Activated T-cell treated with anti-CD3 and anti-CD28 coated beads, Interleukin-2, amount 50 U/mL, for 72 hours (primary cell): Measurements from ENCODE around the gene FBXO15. TPM values are rescaled to one million over a fixed set of nuclear protein-coding genes. Genes with fewer than 3 reads are reported as not detected.
A peak's percentile ranks its signal among the peaks of the same experiment; 100 is the strongest.

Experiments used
- ATAC-seq, 2 donors: fragments of 150-1000 bp; cut with Tn5 transposase; replicated peaks in 1 of 2; 2 replicates each; pipeline ENCODE4 v1.10.0; 2021; ENCODE audit warnings: moderate library complexity in 2 of 2, mild to moderate bottlenecking in 1 of 2
- DNase-seq, 2 donors: peaks; one replicate each; pipeline ENCODE4 v3.0.0; 2021 to 2022; ENCODE audit warnings: mixed read lengths in 1 of 2
- H3K27ac Mint-ChIP-seq: one replicate; pipeline ENCODE4 v1.8.0; 2022; ENCODE audit warnings: mild to moderate bottlenecking, moderate library complexity, mixed read lengths
- H3K27me3 Mint-ChIP-seq: one replicate; pipeline ENCODE4 v1.8.0; 2022; ENCODE audit warnings: low read depth, mixed read lengths
- H3K36me3 Mint-ChIP-seq, 2 donors: one replicate each; pipeline ENCODE4 v1.8.0; 2022; ENCODE audit warnings: mixed read lengths in 2 of 2, mild to moderate bottlenecking in 1 of 2; ENCODE audit not compliant: insufficient read depth in 2 of 2
- H3K4me1 Mint-ChIP-seq: one replicate; pipeline ENCODE4 v1.8.0; 2022; ENCODE audit warnings: low read depth, mixed read lengths
- H3K4me3 Mint-ChIP-seq, 2 donors: one replicate each; pipeline ENCODE4 v1.8.0; 2022; ENCODE audit warnings: mild to moderate bottlenecking in 2 of 2, mixed read lengths in 2 of 2, moderate library complexity in 2 of 2
- H3K9me3 Mint-ChIP-seq, 2 donors: one replicate each; pipeline ENCODE4 v1.8.0; 2022; ENCODE audit warnings: mixed read lengths in 2 of 2
- total RNA-seq, 2 donors: library from RNA; stranded (reverse); gene quantifications; one replicate each; pipeline ENCODE4 v1.2.3, GENCODE V29; 2022

The FBXO15 gene
- total RNA-seq, 2 donors from 2014 or later, result 1.0 to 2.1 TPM

GRCh38 chr18:74082742-74083556, 64.7 kb downstream of the FBXO15 start:
- Mint-ChIP-seq H3K27me3 (no peaks in the 10 kb centered on the region), H3K4me1 (peaks cover 22% of the 10 kb centered on the region), H3K9me3 (no peaks in the 10 kb centered on the region), H3K4me3 (peak overlapping the region; percentile 86 to 91), H3K27ac (peak overlapping the region; percentile 90), H3K36me3 (no peaks in the 10 kb centered on the region)
- DNase-seq (peak; percentile 35 to 42), ATAC-seq (peak; percentile 63 to 68)

GRCh38 chr18:74081966-74082741, 65.5 kb downstream of the FBXO15 start:
- H3K9me3 Mint-ChIP-seq, result no peaks in the 10 kb centered on the region
- H3K4me3 Mint-ChIP-seq, result peak overlapping the region; percentile 86 to 91
- H3K4me1 Mint-ChIP-seq, result peaks cover 22% of the 10 kb centered on the region
- H3K27ac Mint-ChIP-seq, result peak overlapping the region; percentile 90
- ATAC-seq (peak; percentile 99), DNase-seq (peak; percentile 75 to 82)
- no peaks in the 10 kb centered on the region for H3K27me3 Mint-ChIP-seq
- no peaks in the 10 kb centered on the region for H3K36me3 Mint-ChIP-seq

- Mint-ChIP-seq H3K4me1 (peaks cover 14% of the 10 kb centered on the region), H3K36me3 (no peaks in the 10 kb centered on the region), H3K27me3 (no peaks in the 10 kb centered on the region), H3K9me3 (no peaks in the 10 kb centered on the region), H3K27ac (no peak overlapping the region), H3K4me3 (no peak overlapping the region)
- ATAC-seq (no peak), DNase-seq (no peak)
These were observed 69.4 kb downstream of the FBXO15 start for GRCh38 chr18:74078257-74078656.

GRCh38 chr18:74074668-74075564, 72.7 kb downstream of the FBXO15 start:
- no peak for DNase-seq
- Mint-ChIP-seq H3K4me3 (no peak overlapping the region), H3K9me3 (no peaks in the 10 kb centered on the region), H3K4me1 (no peaks in the 10 kb centered on the region), H3K27me3 (no peaks in the 10 kb centered on the region), H3K36me3 (no peaks in the 10 kb centered on the region), H3K27ac (no peak overlapping the region)
- ATAC-seq, result no peak

GRCh38 chr18:74073957-74074667, 73.5 kb downstream of the FBXO15 start:
- ATAC-seq, result no peak
- no peak for DNase-seq
- no peaks in the 10 kb centered on the region for H3K36me3 Mint-ChIP-seq
- no peaks in the 10 kb centered on the region for H3K9me3 Mint-ChIP-seq
- H3K27ac Mint-ChIP-seq, result no peak overlapping the region
- H3K4me3 Mint-ChIP-seq, result no peak overlapping the region
- no peaks in the 10 kb centered on the region for H3K4me1 Mint-ChIP-seq
- no peaks in the 10 kb centered on the region for H3K27me3 Mint-ChIP-seq

GRCh38 chr18:74069178-74070050, 78.2 kb downstream of the FBXO15 start:
- Mint-ChIP-seq H3K27me3 (no peaks in the 10 kb centered on the region), H3K27ac (no peak overlapping the region), H3K4me1 (peaks cover 25% of the 10 kb centered on the region), H3K9me3 (no peaks in the 10 kb centered on the region), H3K36me3 (no peaks in the 10 kb centered on the region), H3K4me3 (no peak overlapping the region)
- DNase-seq, result no peak
- no peak for ATAC-seq

GRCh38 chr18:74068296-74068695, 79.3 kb downstream of the FBXO15 start:
- Mint-ChIP-seq H3K27me3 (no peaks in the 10 kb centered on the region), H3K36me3 (no peaks in the 10 kb centered on the region), H3K4me3 (no peak overlapping the region), H3K9me3 (no peaks in the 10 kb centered on the region), H3K4me1 (peaks cover 37% of the 10 kb centered on the region), H3K27ac (no peak overlapping the region)
- ATAC-seq (no peak), DNase-seq (no peak)

- Mint-ChIP-seq H3K9me3 (no peaks in the 10 kb centered on the region), H3K27ac (peak overlapping the region; percentile 88), H3K4me1 (peaks cover 55% of the 10 kb centered on the region), H3K27me3 (no peaks in the 10 kb centered on the region), H3K36me3 (no peaks in the 10 kb centered on the region), H3K4me3 (peak overlapping the region; percentile 37 to 86)
- ATAC-seq, result peak; percentile 43 to 49
- DNase-seq, result peak; percentile 28 to 48
These were observed 81.6 kb downstream of the FBXO15 start for GRCh38 chr18:74066018-74066417.

GRCh38 chr18:74065366-74065765, 82.3 kb downstream of the FBXO15 start:
- DNase-seq (no peak), ATAC-seq (peak; percentile 25 to 36)
- H3K36me3 Mint-ChIP-seq, result no peaks in the 10 kb centered on the region
- H3K27me3 Mint-ChIP-seq, result no peaks in the 10 kb centered on the region
- no peaks in the 10 kb centered on the region for H3K9me3 Mint-ChIP-seq
- H3K4me3 Mint-ChIP-seq, result peak overlapping the region; percentile 37 to 86
- H3K27ac Mint-ChIP-seq, result peak overlapping the region; percentile 88
- peaks cover 61% of the 10 kb centered on the region for H3K4me1 Mint-ChIP-seq

- peak overlapping the region; percentile 37 to 86 for H3K4me3 Mint-ChIP-seq
- ATAC-seq, result peak; percentile 73 to 82
These were observed 83.1 kb downstream of the FBXO15 start for GRCh38 chr18:74064510-74064909.

GRCh38 chr18:74063557-74063956, 84.1 kb downstream of the FBXO15 start:
- ATAC-seq, result peak in 1 of 2 donors; percentile 12
- peaks cover 0 to 2% of the 10 kb centered on the region in 2 donors for H3K36me3 Mint-ChIP-seq
- no peak for DNase-seq
- H3K27ac Mint-ChIP-seq, result peak overlapping the region; percentile 8
- H3K27me3 Mint-ChIP-seq, result no peaks in the 10 kb centered on the region
- H3K4me1 Mint-ChIP-seq, result peaks cover 61% of the 10 kb centered on the region
- H3K4me3 Mint-ChIP-seq, result peak overlapping the region; percentile 37 to 86
- H3K9me3 Mint-ChIP-seq, result no peaks in the 10 kb centered on the region

More at GRCh38 chr18:74064510-74064909, 83.1 kb downstream of the FBXO15 start:
- H3K9me3 Mint-ChIP-seq, result no peaks in the 10 kb centered on the region
- no peaks in the 10 kb centered on the region for H3K27me3 Mint-ChIP-seq
- peak; percentile 50 to 68 for DNase-seq
- H3K36me3 Mint-ChIP-seq, result peaks cover 0 to 2% of the 10 kb centered on the region in 2 donors
- peak overlapping the region; percentile 91 for H3K27ac Mint-ChIP-seq
- H3K4me1 Mint-ChIP-seq, result peaks cover 61% of the 10 kb centered on the region
